Measurements from ENCODE around the gene SP1.

SP1 gene

GRCh38 chr12:53452159-53453077, 72.4 kb downstream of the SP1 start:
- peak; percentile 60 to 62 for DNase-seq

- no peak for DNase-seq
Measured at GRCh38 chr12:53453953-53454640, 74.1 kb downstream of the SP1 start.

DNA sequence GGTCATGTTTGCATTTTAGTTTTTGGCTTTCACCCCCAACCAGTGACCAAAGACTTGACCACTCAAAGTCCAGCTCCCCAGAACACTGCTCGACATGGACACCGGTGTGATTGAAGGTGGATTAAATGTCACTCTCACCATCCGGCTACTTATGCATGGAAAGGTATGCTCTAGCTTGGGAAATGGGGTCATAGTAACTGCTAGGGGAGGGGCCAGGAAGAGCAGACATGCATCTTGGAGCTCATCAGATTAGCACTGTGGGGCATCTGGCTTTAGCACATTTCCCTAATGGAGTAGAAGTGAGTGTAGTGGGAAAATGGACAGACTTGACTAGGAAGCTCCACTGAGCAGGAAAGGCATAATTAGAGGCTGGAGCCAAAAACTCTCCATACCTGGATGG, 74.7 kb downstream of the SP1 start:
- no peak for DNase-seq

GRCh38 chr12:53456654-53457366, 76.8 kb downstream of the SP1 start:
- DNase-seq: no peak

DNA sequence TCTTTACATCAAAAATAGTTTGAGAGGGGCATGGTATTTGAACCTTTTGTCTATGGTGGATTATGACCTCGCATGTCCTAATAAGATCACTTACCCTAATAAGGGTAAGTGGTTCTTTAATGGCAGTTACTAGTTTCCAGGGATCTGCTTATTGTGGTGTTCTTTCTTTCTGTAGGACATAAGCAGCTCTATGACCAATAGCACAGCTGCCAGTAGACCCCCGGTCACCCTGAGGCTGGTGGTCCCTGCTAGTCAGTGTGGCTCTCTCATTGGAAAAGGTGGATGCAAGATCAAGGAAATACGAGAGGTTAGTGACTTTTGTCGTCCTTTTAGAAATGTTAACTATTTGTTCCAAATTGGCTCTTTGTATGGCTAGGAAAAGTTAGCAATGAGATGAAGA, 79.1 kb downstream of the SP1 start:
- DNase-seq: no peak

DNA sequence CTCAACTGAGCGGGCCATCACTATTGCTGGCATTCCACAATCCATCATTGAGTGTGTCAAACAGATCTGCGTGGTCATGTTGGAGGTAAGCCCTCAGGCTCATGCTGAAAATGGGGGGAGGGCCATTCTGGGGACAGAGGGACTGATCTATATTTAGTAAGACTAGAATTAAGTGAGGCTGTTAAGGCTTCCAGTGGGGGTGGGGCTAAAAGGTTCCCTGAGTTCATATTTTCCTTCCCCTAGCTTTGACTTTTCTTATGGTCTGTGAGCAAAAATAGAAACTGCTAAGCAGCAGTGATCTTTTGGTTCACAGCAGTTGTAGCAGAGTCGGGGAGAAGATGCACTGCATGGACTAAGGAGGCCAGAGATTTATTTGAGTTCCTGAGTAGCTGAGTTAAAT, 81.1 kb downstream of the SP1 start:
- no peak for DNase-seq

- no peak for DNase-seq
Measured at GRCh38 chr12:53461591-53461990, 81.6 kb downstream of the SP1 start.

GRCh38 chr12:53462935-53463334, 83.0 kb downstream of the SP1 start:
- DNase-seq: no peak

GRCh38 chr12:53463802-53464560, 84.0 kb downstream of the SP1 start:
- no peak for DNase-seq

GRCh38 chr12:53464685-53465418, 84.9 kb downstream of the SP1 start:
- no peak for DNase-seq

- DNase-seq: no peak
Measured at GRCh38 chr12:53465679-53466078, 85.7 kb downstream of the SP1 start.

Measured in stimulated activated CD4-positive, alpha-beta T cell treated with anti-CD3 and anti-CD28 coated beads, Interleukin-2, amount 100 ng/mL, for 48 hours (primary cell).